ENCODE measurements around the gene DAGLB. TPM values are rescaled to one million over a fixed set of nuclear protein-coding genes. Genes with fewer than 3 reads are reported as not detected.
"Not testable (repeated sequence)": the region's sequence is repeated elsewhere in the genome, so short reads cannot be mapped to it uniquely, and the experiment has no call there.

The DAGLB gene
- total RNA-seq, 1 experiment from 2014 or later = 24.1 TPM

DNA sequence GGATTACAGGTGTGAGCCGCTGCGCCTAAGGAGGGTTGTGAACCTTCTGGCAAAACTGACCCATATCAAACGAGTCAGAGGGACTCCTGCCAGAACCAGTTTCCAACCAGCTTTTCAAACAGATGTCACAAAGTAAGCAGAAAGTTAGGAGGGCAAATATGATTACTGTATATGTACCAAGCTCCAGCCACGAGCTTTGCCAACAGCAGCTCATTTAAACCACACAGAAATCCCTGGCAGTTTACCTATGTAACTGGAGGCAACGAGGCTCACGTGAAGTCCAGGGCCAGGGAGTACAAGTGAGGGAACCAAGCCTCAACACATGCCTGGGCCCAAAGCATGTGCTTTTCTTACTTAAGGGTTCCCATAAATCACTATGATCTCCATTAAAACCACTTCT lies 12.5 kb upstream of the DAGLB start:
- TF ChIP-seq, protein P1, sequence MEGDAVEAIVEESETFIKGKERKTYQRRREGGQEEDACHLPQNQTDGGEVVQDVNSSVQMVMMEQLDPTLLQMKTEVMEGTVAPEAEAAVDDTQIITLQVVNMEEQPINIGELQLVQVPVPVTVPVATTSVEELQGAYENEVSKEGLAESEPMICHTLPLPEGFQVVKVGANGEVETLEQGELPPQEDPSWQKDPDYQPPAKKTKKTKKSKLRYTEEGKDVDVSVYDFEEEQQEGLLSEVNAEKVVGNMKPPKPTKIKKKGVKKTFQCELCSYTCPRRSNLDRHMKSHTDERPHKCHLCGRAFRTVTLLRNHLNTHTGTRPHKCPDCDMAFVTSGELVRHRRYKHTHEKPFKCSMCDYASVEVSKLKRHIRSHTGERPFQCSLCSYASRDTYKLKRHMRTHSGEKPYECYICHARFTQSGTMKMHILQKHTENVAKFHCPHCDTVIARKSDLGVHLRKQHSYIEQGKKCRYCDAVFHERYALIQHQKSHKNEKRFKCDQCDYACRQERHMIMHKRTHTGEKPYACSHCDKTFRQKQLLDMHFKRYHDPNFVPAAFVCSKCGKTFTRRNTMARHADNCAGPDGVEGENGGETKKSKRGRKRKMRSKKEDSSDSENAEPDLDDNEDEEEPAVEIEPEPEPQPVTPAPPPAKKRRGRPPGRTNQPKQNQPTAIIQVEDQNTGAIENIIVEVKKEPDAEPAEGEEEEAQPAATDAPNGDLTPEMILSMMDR (conservative IDR thresholded peaks at IDR 0.05; ENCODE audit: low read depth, low read length) = no peak
- TF ChIP-seq EZH2 (IDR thresholded peaks at IDR 0.05; ENCODE audit: borderline replicate concordance, low read depth, low read length, poor library complexity, severe bottlenecking) = no peak
- Histone ChIP-seq H3K27me3 (replicated peaks; ENCODE audit: insufficient read depth, low read depth, low read length, poor library complexity) (no peaks in the 10 kb centered on the region), H3K36me3 (ENCODE audit: insufficient read depth, low read length, poor library complexity, severe bottlenecking) (peaks cover 35% of the 10 kb centered on the region), H3K27ac (ENCODE audit: low read depth, low read length, poor library complexity, severe bottlenecking) (no peak overlapping the region), H3K9me3 (ENCODE audit: low read depth, low read length, poor library complexity, severe bottlenecking) (no peaks in the 10 kb centered on the region), H3K4me1 (ENCODE audit: insufficient read depth, low read length, poor library complexity, severe bottlenecking) (no peaks in the 10 kb centered on the region), H3K4me3 (ENCODE audit: low read depth, low read length, poor library complexity, severe bottlenecking) (no peak overlapping the region)
- ChIA-PET POLR2A (ENCODE audit: low non-redundant PET) (no interaction called here), CTCF (no interaction called here)
- no peak for DNase-seq (ENCODE audit: low spot score)
- intact Hi-C loops (cut with micrococcal nuclease; ENCODE audit: unreplicated experiment) = no loop called here
- BruUV-seq (replicated peaks) = no TSS peak

DNA sequence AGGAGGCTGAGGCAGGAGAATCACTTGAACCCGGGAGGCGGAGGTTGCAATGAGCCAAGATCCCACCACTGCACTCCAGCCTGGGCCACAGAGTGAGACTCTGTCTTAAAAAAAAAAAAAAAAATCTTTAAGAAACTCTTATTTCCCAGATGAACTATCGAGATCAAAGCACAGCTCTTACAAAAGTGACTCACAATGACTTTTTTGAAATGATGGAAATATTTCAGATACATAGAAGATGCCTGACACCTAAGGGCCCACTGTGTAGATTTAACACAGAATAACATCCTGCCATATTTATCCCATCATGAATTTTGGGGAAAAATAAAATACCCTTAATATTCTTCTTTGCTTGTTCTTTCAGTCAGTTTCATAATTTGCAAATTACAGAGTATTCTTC lies 10.9 kb upstream of the DAGLB start:
- H3K27me3 ChIP-seq (replicated peaks; ENCODE audit: insufficient read depth, low read depth, low read length, poor library complexity); H3K9me3 ChIP-seq (ENCODE audit: low read depth, low read length, poor library complexity, severe bottlenecking); H3K27ac ChIP-seq (ENCODE audit: low read depth, low read length, poor library complexity, severe bottlenecking); CTCF ChIA-PET; intact Hi-C loops (cut with micrococcal nuclease; ENCODE audit: unreplicated experiment); BruUV-seq (replicated peaks); DNase-seq (ENCODE audit: low spot score); H3K4me1 ChIP-seq (ENCODE audit: insufficient read depth, low read length, poor library complexity, severe bottlenecking); H3K4me3 ChIP-seq (ENCODE audit: low read depth, low read length, poor library complexity, severe bottlenecking): not testable (repeated sequence)
- peaks cover 30% of the 10 kb centered on the region for H3K36me3 ChIP-seq (ENCODE audit: insufficient read depth, low read length, poor library complexity, severe bottlenecking)
- POLR2A ChIA-PET (ENCODE audit: low non-redundant PET) = interaction anchor here (0.6 kb wide), 1 partner anchor 13 kb away, joined by 8 read pairs; no protein-coding TSS in a partner anchor

DNA sequence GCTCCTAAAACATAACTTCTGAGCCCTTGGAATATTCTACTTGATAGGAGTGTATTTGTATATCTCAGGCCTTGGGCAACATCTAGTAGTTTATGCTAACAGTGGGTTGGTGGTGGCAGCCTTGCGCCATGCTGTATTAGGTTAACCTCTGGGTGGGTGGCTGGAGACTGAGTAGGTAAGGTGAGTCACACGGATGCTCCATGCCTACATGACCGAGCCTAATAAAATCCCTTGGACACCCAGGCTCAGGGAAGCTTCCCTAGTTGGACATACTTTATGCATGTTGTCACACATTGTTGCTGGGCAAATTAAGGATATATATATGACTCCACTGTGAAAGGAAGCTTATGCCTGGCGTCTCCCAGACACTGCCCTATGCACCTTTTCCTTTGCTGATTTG lies 6.0 kb upstream of the DAGLB start:
- DNase-seq (ENCODE audit: low spot score) = no peak
- ChIA-PET CTCF (no interaction called here), POLR2A (ENCODE audit: low non-redundant PET) (no interaction called here)
- Histone ChIP-seq H3K27me3 (replicated peaks; ENCODE audit: insufficient read depth, low read depth, low read length, poor library complexity) (no peaks in the 10 kb centered on the region), H3K9me3 (ENCODE audit: low read depth, low read length, poor library complexity, severe bottlenecking) (no peaks in the 10 kb centered on the region), H3K27ac (ENCODE audit: low read depth, low read length, poor library complexity, severe bottlenecking) (no peak overlapping the region), H3K4me3 (ENCODE audit: low read depth, low read length, poor library complexity, severe bottlenecking) (no peak overlapping the region), H3K4me1 (ENCODE audit: insufficient read depth, low read length, poor library complexity, severe bottlenecking) (no peaks in the 10 kb centered on the region), H3K36me3 (ENCODE audit: insufficient read depth, low read length, poor library complexity, severe bottlenecking) (no peaks in the 10 kb centered on the region)
- intact Hi-C loops (cut with micrococcal nuclease; ENCODE audit: unreplicated experiment) = no loop called here
- BruUV-seq (replicated peaks) = no TSS peak
- TF ChIP-seq, protein P1 (conservative IDR thresholded peaks at IDR 0.05; ENCODE audit: low read depth, low read length) = no peak
- no peak for TF ChIP-seq EZH2 (IDR thresholded peaks at IDR 0.05; ENCODE audit: borderline replicate concordance, low read depth, low read length, poor library complexity, severe bottlenecking)

DNA sequence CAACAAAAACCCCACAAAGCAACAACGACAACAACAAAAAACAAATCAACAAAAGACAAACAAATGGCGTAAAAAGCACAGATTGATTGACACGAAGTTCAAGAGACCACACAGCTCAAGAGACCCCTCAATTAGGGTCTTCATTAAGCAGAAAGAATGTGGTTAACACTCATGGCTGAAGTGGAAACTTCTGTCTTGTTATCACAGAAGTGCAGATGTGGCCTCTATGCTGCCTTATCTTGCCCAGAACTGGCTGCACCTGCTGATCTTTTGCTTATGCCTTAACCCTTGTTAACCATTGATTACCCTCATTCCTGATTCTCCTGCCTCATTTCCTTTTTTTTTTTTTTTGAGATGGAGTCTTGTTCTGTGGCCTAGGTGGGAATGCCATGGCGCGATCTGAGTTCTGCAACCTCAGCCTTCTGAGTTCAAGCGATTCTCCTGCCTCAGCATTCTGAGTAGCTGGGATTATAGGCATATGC lies 3.5 kb upstream of the DAGLB start:
- Histone ChIP-seq H3K4me1 (ENCODE audit: insufficient read depth, low read length, poor library complexity, severe bottlenecking) (no peaks in the 10 kb centered on the region), H3K27ac (ENCODE audit: low read depth, low read length, poor library complexity, severe bottlenecking) (no peak overlapping the region), H3K4me3 (ENCODE audit: low read depth, low read length, poor library complexity, severe bottlenecking) (no peak overlapping the region), H3K36me3 (ENCODE audit: insufficient read depth, low read length, poor library complexity, severe bottlenecking) (no peaks in the 10 kb centered on the region), H3K9me3 (ENCODE audit: low read depth, low read length, poor library complexity, severe bottlenecking) (no peaks in the 10 kb centered on the region), H3K27me3 (replicated peaks; ENCODE audit: insufficient read depth, low read depth, low read length, poor library complexity) (no peaks in the 10 kb centered on the region)
- intact Hi-C loops (cut with micrococcal nuclease; ENCODE audit: unreplicated experiment) = no loop called here
- ChIA-PET CTCF (no interaction called here), POLR2A (ENCODE audit: low non-redundant PET) (no interaction called here)
- TF ChIP-seq, protein P1 (conservative IDR thresholded peaks at IDR 0.05; ENCODE audit: low read depth, low read length) = no peak
- no peak for TF ChIP-seq EZH2 (IDR thresholded peaks at IDR 0.05; ENCODE audit: borderline replicate concordance, low read depth, low read length, poor library complexity, severe bottlenecking)
- BruUV-seq (replicated peaks) = no TSS peak
- DNase-seq (ENCODE audit: low spot score) = no peak

DNA sequence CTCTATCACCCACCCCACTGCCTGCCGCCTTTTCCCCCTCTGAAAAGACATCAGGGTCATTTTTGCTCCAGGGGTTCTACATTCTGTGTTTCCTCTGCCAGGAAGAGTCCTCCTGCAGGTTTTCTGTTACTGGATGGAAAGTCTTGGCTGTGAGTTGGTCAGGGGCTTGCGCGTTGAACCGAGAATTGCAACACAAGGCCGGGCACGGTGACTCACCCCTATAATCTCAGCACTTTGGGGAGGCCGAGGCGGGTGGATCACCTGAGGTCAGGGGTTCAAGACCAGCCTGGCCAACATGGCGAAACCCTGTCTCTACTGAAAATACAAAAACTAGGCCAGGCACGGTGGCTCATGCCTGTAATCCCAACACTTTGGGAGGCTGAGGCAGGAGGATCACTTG lies 2.8 kb upstream of the DAGLB start:
- CTCF ChIA-PET; POLR2A ChIA-PET (ENCODE audit: low non-redundant PET): not testable (repeated sequence)

More for the DNA sequence above, 2.8 kb upstream of the DAGLB start:
- H3K4me3 ChIP-seq (ENCODE audit: low read depth, low read length, poor library complexity, severe bottlenecking); intact Hi-C loops (cut with micrococcal nuclease; ENCODE audit: unreplicated experiment); H3K36me3 ChIP-seq (ENCODE audit: insufficient read depth, low read length, poor library complexity, severe bottlenecking); H3K9me3 ChIP-seq (ENCODE audit: low read depth, low read length, poor library complexity, severe bottlenecking); DNase-seq (ENCODE audit: low spot score); H3K27ac ChIP-seq (ENCODE audit: low read depth, low read length, poor library complexity, severe bottlenecking); BruUV-seq (replicated peaks); H3K27me3 ChIP-seq (replicated peaks; ENCODE audit: insufficient read depth, low read depth, low read length, poor library complexity); H3K4me1 ChIP-seq (ENCODE audit: insufficient read depth, low read length, poor library complexity, severe bottlenecking): not testable (repeated sequence)

All from A673 (cell line).